ENCODE data around the gene MYMX.

MYMX gene

GRCh38 chr6:44258921-44259320 is 42.2 kb downstream of the MYMX start (continued):
- no peak for TF ChIP-seq SP2 (tag by site-specific recombination; IDR thresholded peaks at IDR 0.05)

GRCh38 chr6:44260011-44260410 is 43.3 kb downstream of the MYMX start:
- ChIA-PET CTCF (no interaction called here), POLR2A (interaction anchor here (0.7 kb wide), 1 partner anchor 13 kb away, joined by 3 read pairs; the partner anchor contains the start of gene HSP90AB1)
- Histone ChIP-seq H3K4me3 (ENCODE audit: low read depth, low read length) (no peak overlapping the region), H3K4me1 (ENCODE audit: control insufficient read depth, insufficient read depth, low read length) (peaks cover 4% of the 10 kb centered on the region; the same call in 1 of the 2 replicates), H3K27ac (ENCODE audit: extremely low read depth, low read depth, low read length) (no peak overlapping the region), H3K9me3 (ENCODE audit: control insufficient read depth, insufficient read depth, low read depth, low read length) (no peaks in the 10 kb centered on the region), H3K36me3 (ENCODE audit: control insufficient read depth in 2 of 2, insufficient read depth in 1 of 2, low read length in 2 of 2) (peaks cover 0 to 40% of the 10 kb centered on the region in 2 experiments; a peak in 1 of 3 replicates)
- TF ChIP-seq ZNF830 (tag by site-specific recombination; IDR thresholded peaks at IDR 0.05; ENCODE audit: low read depth) (no peak), ZFP37 (tag by site-specific recombination; IDR thresholded peaks at IDR 0.05) (no peak), ZNF48 (tag by site-specific recombination; IDR thresholded peaks at IDR 0.05) (no peak), ZNF248 (tag by site-specific recombination; IDR thresholded peaks at IDR 0.05) (no peak), ZNF777 (tag by site-specific recombination; IDR thresholded peaks at IDR 0.05; ENCODE audit: borderline replicate concordance) (no peak), ZBTB49 (tag by site-specific recombination; IDR thresholded peaks at IDR 0.05; ENCODE audit: low read depth) (no peak), ZIC2 (tag by site-specific recombination; IDR thresholded peaks at IDR 0.05) (no peak), ZNF10 (tag by site-specific recombination; IDR thresholded peaks at IDR 0.05) (no peak), ZNF785 (tag by site-specific recombination; IDR thresholded peaks at IDR 0.05) (no peak), GLI4 (tag by site-specific recombination; IDR thresholded peaks at IDR 0.05) (no peak)

GRCh38 chr6:44260451-44261297 is 43.9 kb downstream of the MYMX start:
- H3K4me3 ChIP-seq (ENCODE audit: low read depth, low read length) = no peak overlapping the region
- peaks cover 0 to 33% of the 10 kb centered on the region in 2 experiments; a peak in 1 of 3 replicates for H3K36me3 ChIP-seq (ENCODE audit: control insufficient read depth in 2 of 2, insufficient read depth in 1 of 2, low read length in 2 of 2)
- POLR2A ChIA-PET = interaction anchor here (0.7 kb wide), 1 partner anchor 14 kb away, joined by 3 read pairs; the partner anchor contains the start of gene HSP90AB1

GRCh38 chr6:44261581-44261980 is 44.9 kb downstream of the MYMX start:
- POLR2A ChIA-PET = interaction anchor here (1.1 to 1.9 kb wide), 2 partner anchors 15 to 38 kb away, joined by 6 to 17 read pairs; partner anchors contain the start of genes HSP90AB1 and SLC29A1
- H3K36me3 ChIP-seq (ENCODE audit: control insufficient read depth in 2 of 2, insufficient read depth in 1 of 2, low read length in 2 of 2) = peaks cover 0 to 30% of the 10 kb centered on the region in 2 experiments; a peak in 1 of 3 replicates
- no peak overlapping the region for H3K27ac ChIP-seq (ENCODE audit: extremely low read depth, low read depth, low read length)
- CTCF ChIA-PET = interaction anchor here (0.5 to 2.6 kb wide), 9 partner anchors 8 to 1483 kb away, joined by 3 to 9 read pairs (median 4); partner anchors contain the start of gene AARS2
- peaks cover 4% of the 10 kb centered on the region; the same call in 1 of the 2 replicates for H3K4me1 ChIP-seq (ENCODE audit: control insufficient read depth, insufficient read depth, low read length)
- H3K4me3 ChIP-seq (ENCODE audit: low read depth, low read length) = no peak overlapping the region
- no peaks in the 10 kb centered on the region for H3K9me3 ChIP-seq (ENCODE audit: control insufficient read depth, insufficient read depth, low read depth, low read length)
- TF ChIP-seq CTCF (tag by site-specific recombination; IDR thresholded peaks at IDR 0.05) = no peak
- no peak for TF ChIP-seq ZNF510 (tag by site-specific recombination; IDR thresholded peaks at IDR 0.05; ENCODE audit: insufficient replicate concordance)
- TF ChIP-seq ZNF561 (tag by site-specific recombination; IDR thresholded peaks at IDR 0.05; ENCODE audit: borderline replicate concordance) = no peak
- no peak for TF ChIP-seq ZNF830 (tag by site-specific recombination; IDR thresholded peaks at IDR 0.05; ENCODE audit: low read depth)
- TF ChIP-seq ZNF677 (tag by site-specific recombination; IDR thresholded peaks at IDR 0.05) = no peak
- no peak for TF ChIP-seq REPIN1 (tag by site-specific recombination; IDR thresholded peaks at IDR 0.05; ENCODE audit: low read depth)
- TF ChIP-seq ZSCAN5A (tag by site-specific recombination; IDR thresholded peaks at IDR 0.05) = no peak

More at GRCh38 chr6:44260451-44261297, 43.9 kb downstream of the MYMX start:
- H3K4me1 ChIP-seq (ENCODE audit: control insufficient read depth, insufficient read depth, low read length) = peaks cover 4% of the 10 kb centered on the region; the same call in 1 of the 2 replicates
- TF ChIP-seq ZSCAN4 (tag by site-specific recombination; IDR thresholded peaks at IDR 0.05) (peak; percentile 89), ZNF366 (tag by site-specific recombination; conservative IDR thresholded peaks at IDR 0.05) (no peak), ZNF791 (tag by site-specific recombination; IDR thresholded peaks at IDR 0.05) (no peak)
- H3K27ac ChIP-seq (ENCODE audit: extremely low read depth, low read depth, low read length) = no peak overlapping the region
- CTCF ChIA-PET = interaction anchor here (1.7 kb wide), 1 partner anchor 88 kb away, joined by 4 read pairs; no protein-coding TSS in a partner anchor
- H3K9me3 ChIP-seq (ENCODE audit: control insufficient read depth, insufficient read depth, low read depth, low read length) = no peaks in the 10 kb centered on the region

All from HEK293 (cell line).